Osteoblast (primary cell): ENCODE data around the gene ARHGAP6. TPM values are rescaled to one million over a fixed set of nuclear protein-coding genes. Genes with fewer than 3 reads are reported as not detected.

Experiments
- DNase-seq: peaks from one replicate; pipeline ENCODE4 v3.0.0; 2011; ENCODE audit warnings: low spot score, mixed read lengths; ENCODE audit not compliant: insufficient read length; ENCODE audit errors: missing footprints
- H2AFZ ChIP-seq: 2 replicates; pipeline ENCODE4 v1.6.0; 2011; ENCODE audit warnings: mild to moderate bottlenecking, low read length
- H3K27ac ChIP-seq: 2 replicates; pipeline ENCODE4 v1.5.1; 2011; ENCODE audit warnings: mild to moderate bottlenecking, low read depth, low read length, moderate library complexity
- H3K27me3 ChIP-seq: 2 replicates; pipeline ENCODE4 v1.6.0; 2012; ENCODE audit warnings: mild to moderate bottlenecking, control low read depth, inconsistent platforms, low read length, moderate library complexity; ENCODE audit not compliant: insufficient read depth
- H3K36me3 ChIP-seq: 2 replicates; pipeline ENCODE4 v1.5.1; 2011; ENCODE audit warnings: mild to moderate bottlenecking, low read length, control low read depth, moderate library complexity; ENCODE audit not compliant: insufficient read depth
- H3K4me1 ChIP-seq: 2 replicates; pipeline ENCODE4 v1.5.1; 2011; ENCODE audit warnings: mild to moderate bottlenecking, low read length, control low read depth, moderate library complexity; ENCODE audit not compliant: insufficient read depth
- H3K4me2 ChIP-seq: 2 replicates; pipeline ENCODE4 v1.6.0; 2011; ENCODE audit warnings: mild to moderate bottlenecking, low read length; ENCODE audit not compliant: insufficient read depth
- H3K4me3 ChIP-seq: fragments of 200-600 bp; sonication (generic); 3 replicates; pipeline ENCODE4 v1.5.1; 2012; ENCODE audit warnings: mild to moderate bottlenecking, low read length, inconsistent platforms; ENCODE audit not compliant: insufficient read depth
- H3K79me2 ChIP-seq: 2 replicates; pipeline ENCODE4 v1.6.0; 2012; ENCODE audit warnings: mild to moderate bottlenecking, low read length, control low read depth, inconsistent platforms; ENCODE audit not compliant: insufficient read depth
- H3K9me3 ChIP-seq: 2 replicates; pipeline ENCODE4 v1.5.1; 2011; ENCODE audit warnings: low read depth, low read length, control low read depth
- H4K20me1 ChIP-seq: 2 replicates; pipeline ENCODE4 v1.6.0; 2012; ENCODE audit warnings: mild to moderate bottlenecking, low read length, control low read depth; ENCODE audit not compliant: insufficient read depth
- total RNA-seq: library from RNA; depleted of rRNA; stranded (reverse); fragments of >200 nt; gene quantifications from 2 replicates; pipeline ENCODE4 v1.2.3, GENCODE V29; 2012
- TF ChIP-seq, protein P1 (sequence below): IDR thresholded peaks from 2 replicates; pipeline ENCODE4 v1.5.1; 2011; ENCODE audit warnings: mild to moderate bottlenecking, low read depth, low read length, moderate library complexity; ENCODE audit errors: extremely low read depth

ARHGAP6 gene
- total RNA-seq, 1 donor: 2.2 TPM

DNA sequence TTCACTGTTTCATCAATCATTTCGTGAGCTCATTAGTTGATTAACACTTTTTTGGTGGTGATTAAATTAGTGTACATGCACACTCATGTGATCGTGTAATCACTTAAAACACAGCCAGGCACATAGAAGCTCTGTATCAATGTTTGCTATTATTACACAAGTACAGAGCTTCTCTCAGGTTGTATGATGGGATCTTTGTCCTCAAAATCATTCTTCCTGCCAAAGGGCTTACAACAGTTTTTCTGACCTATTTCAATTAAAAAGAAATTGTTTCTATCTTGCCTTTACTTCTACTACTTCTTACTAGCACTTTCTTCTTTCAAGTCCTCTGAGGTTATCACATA, 227.4 kb downstream of the ARHGAP6 start:
- Histone ChIP-seq H3K9me3 (no peaks in the 10 kb centered on the region), H3K79me2 (no peaks in the 10 kb centered on the region), H3K36me3 (no peaks in the 10 kb centered on the region), H3K4me2 (peak overlapping the region; percentile 29), H3K27me3 (no peaks in the 10 kb centered on the region), H3K4me1 (peaks cover 26% of the 10 kb centered on the region), H2AFZ (no peak overlapping the region), H4K20me1 (no peaks in the 10 kb centered on the region), H3K4me3 (no peak overlapping the region), H3K27ac (peak overlapping the region; percentile 65)
- TF ChIP-seq, protein P1, sequence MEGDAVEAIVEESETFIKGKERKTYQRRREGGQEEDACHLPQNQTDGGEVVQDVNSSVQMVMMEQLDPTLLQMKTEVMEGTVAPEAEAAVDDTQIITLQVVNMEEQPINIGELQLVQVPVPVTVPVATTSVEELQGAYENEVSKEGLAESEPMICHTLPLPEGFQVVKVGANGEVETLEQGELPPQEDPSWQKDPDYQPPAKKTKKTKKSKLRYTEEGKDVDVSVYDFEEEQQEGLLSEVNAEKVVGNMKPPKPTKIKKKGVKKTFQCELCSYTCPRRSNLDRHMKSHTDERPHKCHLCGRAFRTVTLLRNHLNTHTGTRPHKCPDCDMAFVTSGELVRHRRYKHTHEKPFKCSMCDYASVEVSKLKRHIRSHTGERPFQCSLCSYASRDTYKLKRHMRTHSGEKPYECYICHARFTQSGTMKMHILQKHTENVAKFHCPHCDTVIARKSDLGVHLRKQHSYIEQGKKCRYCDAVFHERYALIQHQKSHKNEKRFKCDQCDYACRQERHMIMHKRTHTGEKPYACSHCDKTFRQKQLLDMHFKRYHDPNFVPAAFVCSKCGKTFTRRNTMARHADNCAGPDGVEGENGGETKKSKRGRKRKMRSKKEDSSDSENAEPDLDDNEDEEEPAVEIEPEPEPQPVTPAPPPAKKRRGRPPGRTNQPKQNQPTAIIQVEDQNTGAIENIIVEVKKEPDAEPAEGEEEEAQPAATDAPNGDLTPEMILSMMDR: no peak
- DNase-seq: no peak

DNA sequence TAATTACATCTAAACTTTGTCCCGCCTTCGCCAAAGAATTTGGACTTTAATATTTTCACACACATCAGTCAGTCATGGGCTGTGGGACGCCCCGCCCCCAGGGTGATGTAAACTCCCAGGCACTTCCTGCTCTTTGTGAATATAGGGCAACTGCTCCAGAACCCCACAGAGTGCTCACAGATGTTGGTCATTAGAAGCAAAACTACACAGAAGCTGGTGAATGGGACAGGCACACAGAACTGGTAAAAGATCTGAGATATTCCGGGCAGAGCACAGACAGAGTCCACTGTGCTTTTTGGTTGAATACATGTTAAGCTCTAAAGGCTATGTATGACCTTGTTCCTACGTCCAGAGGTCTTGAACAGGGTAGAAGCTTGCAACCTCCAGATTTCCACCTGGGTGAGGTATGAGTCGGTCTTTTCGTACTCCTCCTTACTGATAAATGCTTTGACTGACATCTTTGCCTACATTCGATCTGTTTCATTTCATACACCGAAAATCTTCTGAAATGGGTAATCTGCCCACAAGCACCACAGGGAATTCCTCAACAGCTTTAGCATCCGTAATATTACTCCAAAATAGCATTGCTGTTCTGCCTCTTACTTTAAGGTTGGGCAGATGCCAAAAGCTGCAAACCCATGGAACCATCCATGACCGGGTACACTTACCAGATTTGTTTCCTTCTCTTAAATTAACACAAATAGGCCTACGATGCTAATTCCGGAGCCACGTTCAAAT, 227.9 kb downstream of the ARHGAP6 start:
- H3K79me2 ChIP-seq: no peaks in the 10 kb centered on the region
- no peaks in the 10 kb centered on the region for H3K9me3 ChIP-seq
- H3K4me3 ChIP-seq: no peak overlapping the region
- no peaks in the 10 kb centered on the region for H4K20me1 ChIP-seq
- H3K4me1 ChIP-seq: peaks cover 26% of the 10 kb centered on the region
- TF ChIP-seq, protein P1: no peak
- H3K27ac ChIP-seq: peak overlapping the region; percentile 65
- H2AFZ ChIP-seq: no peak overlapping the region
- peak overlapping the region; percentile 29 for H3K4me2 ChIP-seq
- no peaks in the 10 kb centered on the region for H3K27me3 ChIP-seq
- no peaks in the 10 kb centered on the region for H3K36me3 ChIP-seq
- DNase-seq: no peak

DNA sequence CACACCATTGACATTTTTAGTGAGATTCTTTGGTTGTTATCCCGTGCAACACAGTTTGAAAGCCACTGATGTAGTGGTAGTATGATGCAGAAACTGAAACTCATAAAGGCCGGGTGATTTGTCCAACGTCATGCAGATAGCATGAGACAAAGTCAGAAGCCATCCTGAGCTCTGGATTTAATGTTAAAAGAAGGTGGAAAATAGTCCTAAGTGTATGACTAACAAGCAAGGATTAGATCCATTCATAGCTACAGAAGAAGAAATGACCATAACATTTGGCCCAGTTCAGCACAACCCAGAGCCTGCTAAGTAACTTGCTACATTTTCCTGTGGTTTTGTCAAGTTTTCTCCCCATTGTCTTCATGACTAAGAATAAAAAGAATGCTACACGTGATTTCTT, 230.2 kb downstream of the ARHGAP6 start:
- Histone ChIP-seq H3K36me3 (no peaks in the 10 kb centered on the region), H3K4me3 (no peak overlapping the region), H2AFZ (no peak overlapping the region), H4K20me1 (no peaks in the 10 kb centered on the region), H3K9me3 (no peaks in the 10 kb centered on the region), H3K27ac (peak overlapping the region; percentile 82), H3K4me2 (peak overlapping the region; percentile 6), H3K4me1 (peaks cover 26% of the 10 kb centered on the region), H3K79me2 (no peaks in the 10 kb centered on the region), H3K27me3 (no peaks in the 10 kb centered on the region)
- DNase-seq: peak; percentile 71
- TF ChIP-seq, protein P1: no peak

DNA sequence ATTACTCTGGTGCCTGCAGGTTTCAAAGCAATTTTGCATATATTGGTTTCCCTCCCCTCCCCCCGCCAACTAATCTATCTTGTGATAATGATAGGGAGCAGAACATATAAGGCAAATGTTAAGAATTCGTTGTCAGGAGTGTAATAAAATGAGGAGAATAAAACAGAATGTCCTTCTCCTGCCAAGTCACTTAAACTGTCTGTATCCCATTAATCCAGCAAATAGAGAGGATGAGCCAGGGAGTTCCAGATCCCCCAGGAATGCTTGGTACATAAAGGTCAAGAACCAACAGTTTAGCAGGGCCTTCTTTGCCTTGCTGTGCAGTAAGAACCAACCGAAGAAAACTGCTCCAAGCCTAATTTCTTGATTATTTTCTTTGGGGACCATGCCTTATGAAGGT, 231.1 kb downstream of the ARHGAP6 start:
- H4K20me1 ChIP-seq: no peaks in the 10 kb centered on the region
- TF ChIP-seq, protein P1: no peak
- H3K4me2 ChIP-seq: no peak overlapping the region

More for the DNA sequence above, 231.1 kb downstream of the ARHGAP6 start:
- Histone ChIP-seq H3K4me3 (no peak overlapping the region), H3K27me3 (no peaks in the 10 kb centered on the region), H3K9me3 (no peaks in the 10 kb centered on the region), H3K79me2 (no peaks in the 10 kb centered on the region), H3K27ac (peak overlapping the region; percentile 82), H2AFZ (no peak overlapping the region), H3K4me1 (peaks cover 26% of the 10 kb centered on the region), H3K36me3 (no peaks in the 10 kb centered on the region)
- no peak for DNase-seq
